22Rv1 (cell line): ENCODE measurements around the gene PGPEP1.

ENCODE experiments used
- H3K27ac ChIP-seq: fragments of 450-650 bp; 2 replicates; pipeline ENCODE4 v1.5.1; 2017
- ZFX ChIP-seq: fragments of 450-650 bp; IDR thresholded peaks from 2 replicates; pipeline ENCODE4 v1.6.1; 2017; ENCODE audit warnings: antibody characterized with exemption, borderline replicate concordance
- TF ChIP-seq, protein P1 (sequence below): fragments of 450-650 bp; IDR thresholded peaks from 2 replicates; pipeline ENCODE4 v1.5.1; 2017; ENCODE audit warnings: mild to moderate bottlenecking

Gene PGPEP1

DNA sequence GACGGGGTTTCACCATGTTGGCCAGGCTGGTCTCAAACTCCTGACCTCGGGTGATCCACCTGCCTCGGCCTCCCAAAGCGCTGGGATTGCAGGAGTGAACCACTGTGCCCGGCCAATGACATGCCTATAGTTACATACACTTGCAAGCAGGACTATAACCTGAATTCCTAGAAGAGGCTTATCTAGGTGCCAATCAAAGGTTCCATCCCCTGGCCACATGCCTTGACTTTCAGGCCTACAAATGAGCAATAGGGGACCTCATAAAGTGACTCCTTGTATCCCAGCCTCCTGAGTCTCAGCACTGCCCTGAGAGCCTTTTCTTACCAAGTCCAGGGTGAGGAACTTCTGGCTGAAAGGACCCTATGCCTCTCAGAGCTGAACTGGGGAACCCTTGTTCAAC lies 13.6 kb upstream of the PGPEP1 start:
- TF ChIP-seq, protein P1, sequence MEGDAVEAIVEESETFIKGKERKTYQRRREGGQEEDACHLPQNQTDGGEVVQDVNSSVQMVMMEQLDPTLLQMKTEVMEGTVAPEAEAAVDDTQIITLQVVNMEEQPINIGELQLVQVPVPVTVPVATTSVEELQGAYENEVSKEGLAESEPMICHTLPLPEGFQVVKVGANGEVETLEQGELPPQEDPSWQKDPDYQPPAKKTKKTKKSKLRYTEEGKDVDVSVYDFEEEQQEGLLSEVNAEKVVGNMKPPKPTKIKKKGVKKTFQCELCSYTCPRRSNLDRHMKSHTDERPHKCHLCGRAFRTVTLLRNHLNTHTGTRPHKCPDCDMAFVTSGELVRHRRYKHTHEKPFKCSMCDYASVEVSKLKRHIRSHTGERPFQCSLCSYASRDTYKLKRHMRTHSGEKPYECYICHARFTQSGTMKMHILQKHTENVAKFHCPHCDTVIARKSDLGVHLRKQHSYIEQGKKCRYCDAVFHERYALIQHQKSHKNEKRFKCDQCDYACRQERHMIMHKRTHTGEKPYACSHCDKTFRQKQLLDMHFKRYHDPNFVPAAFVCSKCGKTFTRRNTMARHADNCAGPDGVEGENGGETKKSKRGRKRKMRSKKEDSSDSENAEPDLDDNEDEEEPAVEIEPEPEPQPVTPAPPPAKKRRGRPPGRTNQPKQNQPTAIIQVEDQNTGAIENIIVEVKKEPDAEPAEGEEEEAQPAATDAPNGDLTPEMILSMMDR = no peak
- no peak for TF ChIP-seq ZFX
- H3K27ac ChIP-seq = no peak overlapping the region

DNA sequence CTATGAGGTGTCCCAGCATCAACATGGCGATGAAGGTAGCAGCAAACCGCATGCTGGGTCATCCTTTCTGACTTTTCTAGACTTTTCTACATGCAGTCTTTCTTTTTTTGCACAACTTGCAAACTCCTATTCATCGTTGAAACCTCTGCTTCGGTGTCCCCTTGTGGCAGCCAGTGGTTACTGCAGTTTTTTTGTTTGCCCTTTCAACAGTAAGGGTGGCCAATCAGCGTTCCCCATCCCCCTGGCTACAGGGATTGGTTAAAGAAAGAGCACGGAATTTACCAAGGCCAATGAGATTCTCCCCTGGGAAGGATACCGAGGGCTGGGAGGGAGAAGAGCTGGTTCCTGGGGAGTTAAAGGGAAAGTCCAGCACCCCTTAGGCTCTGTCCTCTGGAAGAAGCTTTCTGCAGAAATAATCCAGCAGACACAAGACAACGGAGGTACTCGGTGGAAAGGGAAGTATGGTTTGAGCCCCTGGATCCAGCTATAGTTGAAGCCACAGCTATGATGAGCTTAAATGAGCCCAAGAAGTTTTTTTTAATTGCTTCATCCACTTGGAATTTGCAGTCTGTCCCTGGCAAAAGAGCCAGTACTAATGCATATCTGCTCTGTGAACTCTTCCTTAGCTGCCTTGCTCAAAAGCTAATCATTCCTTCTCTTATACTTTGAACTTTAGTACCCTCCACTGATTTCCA lies 11.9 kb upstream of the PGPEP1 start:
- TF ChIP-seq, protein P1 = peak; percentile 90
- no peak for TF ChIP-seq ZFX
- peak overlapping the region; percentile 71 for H3K27ac ChIP-seq

DNA sequence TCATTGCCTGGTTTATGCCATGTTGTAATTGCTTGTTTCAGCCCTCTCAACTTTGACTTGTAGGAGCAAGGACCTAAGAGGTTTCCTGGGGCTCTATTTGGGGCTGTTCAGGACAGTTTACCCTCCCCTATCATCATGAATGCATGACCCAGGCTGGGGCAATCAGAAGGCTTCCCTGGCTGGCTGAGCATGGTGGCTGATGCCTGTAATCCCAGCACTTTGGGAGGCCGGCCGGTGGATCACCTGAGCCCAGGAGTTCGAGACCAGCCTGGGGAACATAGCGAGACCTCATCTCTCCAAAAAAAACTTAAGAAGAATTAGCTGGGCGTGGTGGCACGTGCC lies 11.4 kb upstream of the PGPEP1 start:
- H3K27ac ChIP-seq = peak overlapping the region; percentile 71
- TF ChIP-seq, protein P1 = no peak
- TF ChIP-seq ZFX = no peak

DNA sequence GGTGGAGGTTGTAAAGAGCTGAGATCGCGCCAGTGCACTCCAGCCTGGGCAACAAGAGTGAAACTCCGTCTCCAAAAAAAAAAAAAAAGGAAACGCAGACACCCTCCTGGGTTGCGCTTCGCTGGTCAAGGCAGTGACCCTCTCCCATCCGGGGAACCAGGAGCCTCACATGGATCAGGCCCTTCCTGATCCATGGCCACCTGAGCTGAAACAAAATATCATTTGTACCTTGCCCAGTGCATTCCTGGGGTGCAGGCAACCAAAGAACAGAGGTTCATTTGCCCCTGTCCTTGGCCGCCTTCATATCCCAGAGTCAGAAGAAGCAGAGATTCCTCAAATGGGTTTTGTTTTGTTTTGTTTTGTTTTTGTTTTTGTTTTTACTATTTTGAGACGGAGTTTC lies 9.5 kb upstream of the PGPEP1 start:
- no peak for TF ChIP-seq ZFX
- TF ChIP-seq, protein P1 = no peak
- H3K27ac ChIP-seq = no peak overlapping the region

DNA sequence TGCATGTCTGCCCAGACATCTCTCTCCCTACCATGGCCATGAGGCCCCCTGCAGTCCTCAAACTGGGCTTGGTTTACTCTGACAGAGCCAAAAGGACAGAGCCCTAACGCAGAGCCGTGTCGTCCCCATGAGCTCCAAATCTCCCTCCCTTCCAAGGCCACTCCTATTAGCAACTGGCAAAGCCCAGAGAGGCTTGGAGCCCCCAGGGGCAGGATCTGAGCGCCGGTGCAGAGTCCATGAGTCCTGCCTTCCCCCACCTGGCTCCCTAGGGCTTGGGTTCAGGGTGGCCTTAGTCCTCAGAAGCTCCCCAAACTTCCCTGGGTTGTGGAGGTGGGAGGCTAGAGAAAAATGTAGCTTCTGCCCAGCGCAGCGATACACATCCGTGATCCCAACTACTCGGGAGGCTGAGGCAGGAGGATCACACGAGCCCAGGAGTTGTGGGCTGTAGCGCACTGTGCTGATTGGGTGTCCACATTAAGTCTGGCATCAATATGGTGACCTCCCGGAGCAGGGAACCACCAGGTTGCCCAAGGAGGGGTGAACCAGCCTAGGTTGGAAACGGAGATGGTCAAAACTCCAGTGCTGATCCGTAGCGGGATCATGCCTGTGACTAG lies 7.4 kb upstream of the PGPEP1 start:
- no peak for TF ChIP-seq ZFX
- TF ChIP-seq, protein P1 = no peak
- no peak overlapping the region for H3K27ac ChIP-seq

DNA sequence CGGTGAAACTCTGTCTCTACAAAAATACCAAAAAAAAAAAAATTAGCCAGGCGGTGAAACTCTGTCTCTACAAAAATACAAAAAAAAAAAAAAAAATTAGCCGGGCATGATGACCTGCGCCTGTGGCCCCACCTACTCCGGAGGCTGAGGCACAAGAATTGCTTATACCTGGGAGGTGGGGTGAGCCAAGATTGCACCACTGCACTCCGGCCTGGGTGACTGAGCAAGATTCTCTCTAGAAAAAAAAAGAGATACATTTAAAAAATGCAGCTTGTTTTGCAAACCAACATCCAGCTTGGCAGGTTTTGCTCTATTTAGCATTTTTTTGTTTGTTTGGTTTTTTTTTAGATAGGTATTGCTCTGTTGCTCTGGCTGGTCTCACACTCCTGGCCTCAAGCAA lies 6.7 kb upstream of the PGPEP1 start:
- no peak for TF ChIP-seq ZFX
- TF ChIP-seq, protein P1 = no peak
- H3K27ac ChIP-seq = no peak overlapping the region

DNA sequence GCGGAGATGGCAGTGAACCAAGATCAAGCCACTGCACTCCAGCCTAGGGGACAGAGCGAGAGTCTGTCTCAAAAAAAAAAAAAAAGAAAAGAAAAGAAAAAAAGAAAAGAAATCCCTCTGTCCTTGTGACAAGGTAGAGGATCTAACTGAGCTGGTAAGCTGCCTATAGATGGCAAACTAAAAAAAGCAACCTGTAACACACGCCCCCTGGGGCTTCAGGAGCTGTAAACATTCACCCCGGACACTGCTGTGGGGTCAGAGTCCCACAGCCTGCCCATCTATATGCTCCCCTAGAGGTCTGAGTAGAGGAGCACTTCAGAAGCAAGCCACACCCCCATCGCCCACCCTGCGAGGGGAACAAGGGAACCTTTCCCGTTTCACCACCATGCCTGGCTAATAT lies 4.3 kb upstream of the PGPEP1 start:
- H3K27ac ChIP-seq = no peak overlapping the region
- TF ChIP-seq ZFX = no peak
- TF ChIP-seq, protein P1 = no peak
